Mesendoderm (in vitro differentiated cells): ENCODE measurements around the gene SLC2A13.

Experiments used
- DNase-seq: peaks from one replicate; pipeline ENCODE4 v3.0.0; 2013
- H2AK5ac ChIP-seq: 2 replicates; pipeline ENCODE4 v1.6.1; 2013; ENCODE audit warnings: low read length, inconsistent platforms
- H2BK120ac ChIP-seq: 2 replicates; pipeline ENCODE4 v1.6.1; 2013; ENCODE audit warnings: low read depth, mild to moderate bottlenecking, low read length, moderate library complexity, mixed read lengths
- H2BK15ac ChIP-seq: replicated peaks from 2 replicates; pipeline ENCODE4 v1.6.1; 2013; ENCODE audit warnings: low read depth, mild to moderate bottlenecking, moderate library complexity
- H2BK5ac ChIP-seq: 2 replicates; pipeline ENCODE4 v1.6.1; 2013; ENCODE audit warnings: low read length, inconsistent platforms
- H3K18ac ChIP-seq: 2 replicates; pipeline ENCODE4 v1.6.1; 2013; ENCODE audit warnings: mild to moderate bottlenecking, low read length, mixed read lengths
- H3K23ac ChIP-seq: one replicate; pipeline ENCODE4 v1.6.1; 2013; ENCODE audit warnings: low read length
- H3K27ac ChIP-seq: 2 replicates; pipeline ENCODE4 v1.5.1; 2013; ENCODE audit warnings: low read depth, mild to moderate bottlenecking, inconsistent platforms, low read length, moderate library complexity
- H3K27me3 ChIP-seq: 2 replicates; pipeline ENCODE4 v1.6.1; 2013; ENCODE audit warnings: low read length, control low read depth, mild to moderate bottlenecking, inconsistent platforms; ENCODE audit not compliant: insufficient read depth, poor library complexity
- H3K36me3 ChIP-seq: 2 replicates; pipeline ENCODE4 v1.6.1; 2013; ENCODE audit warnings: low read length, inconsistent platforms; ENCODE audit not compliant: control insufficient read depth, insufficient read depth
- H3K4ac ChIP-seq: one replicate; pipeline ENCODE4 v1.6.1; 2013; ENCODE audit warnings: low read depth, mild to moderate bottlenecking, low read length, moderate library complexity
- H3K4me1 ChIP-seq: 2 replicates; pipeline ENCODE4 v1.6.1; 2013; ENCODE audit warnings: low read depth, low read length, inconsistent platforms; ENCODE audit not compliant: control insufficient read depth
- H3K4me2 ChIP-seq: 2 replicates; pipeline ENCODE4 v1.6.1; 2013; ENCODE audit warnings: low read length
- H3K4me3 ChIP-seq: 2 replicates; pipeline ENCODE4 v1.5.1; 2013; ENCODE audit warnings: mild to moderate bottlenecking, low read length
- H3K56ac ChIP-seq: one replicate; pipeline ENCODE4 v1.6.1; 2013; ENCODE audit warnings: low read length
- H3K79me1 ChIP-seq: 2 replicates; pipeline ENCODE4 v1.6.1; 2013; ENCODE audit warnings: low read length, inconsistent platforms
- H3K79me2 ChIP-seq: 2 replicates; pipeline ENCODE4 v1.6.1; 2013; ENCODE audit warnings: mild to moderate bottlenecking, low read length; ENCODE audit not compliant: control insufficient read depth, insufficient read depth
- H3K9ac ChIP-seq: 2 replicates; pipeline ENCODE4 v1.6.1; 2013; ENCODE audit warnings: low read length, inconsistent platforms
- H4K5ac ChIP-seq: one replicate; pipeline ENCODE4 v1.6.1; 2013; ENCODE audit warnings: low read length
- H4K8ac ChIP-seq: one replicate; pipeline ENCODE4 v1.6.1; 2013; ENCODE audit warnings: low read depth, mild to moderate bottlenecking, control low read depth, low read length, moderate library complexity
- WGBS: extraction: QIAGEN DNeasy Blood & Tissue Kit; methylation state at CpG from one replicate; pipeline ENCODE4 v1.1.7; 2013; ENCODE audit warnings: low lambda C conversion rate, missing lambda C conversion rate; ENCODE audit not compliant: insufficient coverage; ENCODE audit errors: extremely low coverage; 5-methylcytosine and 5-hydroxymethylcytosine counted together

The SLC2A13 gene

GRCh38 chr12:39884616-39885125, 221.2 kb downstream of the SLC2A13 start:
- H3K23ac ChIP-seq = no peak overlapping the region
- no peaks in the 10 kb centered on the region for H3K4me1 ChIP-seq
- H3K79me2 ChIP-seq = no peaks in the 10 kb centered on the region
- no peaks in the 10 kb centered on the region for H3K79me1 ChIP-seq
- no peak overlapping the region for H2BK120ac ChIP-seq
- no peak overlapping the region for H3K27ac ChIP-seq
- H3K9ac ChIP-seq = no peak overlapping the region
- no peak overlapping the region for H2BK15ac ChIP-seq
- H3K18ac ChIP-seq = no peak overlapping the region
- no CpG with 5 or more reads among the region's 2 CpGs for WGBS
- no peak for DNase-seq
- H3K4me3 ChIP-seq = no peak overlapping the region
- no peak overlapping the region for H4K5ac ChIP-seq
- no peak overlapping the region for H2BK5ac ChIP-seq
- H3K27me3 ChIP-seq = no peaks in the 10 kb centered on the region
- no peak overlapping the region for H3K4ac ChIP-seq
- H2AK5ac ChIP-seq = no peak overlapping the region
- no peak overlapping the region for H4K8ac ChIP-seq
- no peaks in the 10 kb centered on the region for H3K36me3 ChIP-seq
- no peak overlapping the region for H3K4me2 ChIP-seq
- H3K56ac ChIP-seq = no peak overlapping the region

DNA sequence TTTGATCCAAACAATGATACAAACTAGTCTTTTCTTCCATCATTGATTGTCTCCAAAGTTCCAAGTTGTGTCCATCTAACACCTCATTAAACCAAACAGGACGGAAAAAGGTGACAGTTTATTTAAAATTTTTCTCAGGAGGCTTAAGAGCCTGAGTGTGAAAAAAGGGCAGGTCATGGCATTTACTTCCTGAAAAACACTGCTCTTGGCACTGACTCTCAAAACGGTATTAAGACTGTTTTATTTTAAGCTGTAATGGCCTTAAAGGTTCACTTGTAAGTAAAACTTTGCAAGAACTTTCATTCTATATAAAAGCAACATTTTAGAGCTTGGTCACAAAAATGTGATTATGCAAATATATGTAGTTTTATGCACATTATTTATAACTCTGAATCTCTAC, 222.5 kb downstream of the SLC2A13 start:
- no peak overlapping the region for H3K4me2 ChIP-seq
- DNase-seq = no peak
- H3K4ac ChIP-seq = no peak overlapping the region
- no peaks in the 10 kb centered on the region for H3K4me1 ChIP-seq
- no peaks in the 10 kb centered on the region for H3K79me1 ChIP-seq
- no peak overlapping the region for H4K8ac ChIP-seq
- no peak overlapping the region for H3K9ac ChIP-seq
- no peak overlapping the region for H3K56ac ChIP-seq
- no peak overlapping the region for H2BK120ac ChIP-seq
- no peaks in the 10 kb centered on the region for H3K79me2 ChIP-seq
- H3K23ac ChIP-seq = no peak overlapping the region
- H4K5ac ChIP-seq = no peak overlapping the region
- H3K4me3 ChIP-seq = no peak overlapping the region
- H2AK5ac ChIP-seq = no peak overlapping the region
- no peak overlapping the region for H2BK5ac ChIP-seq
- no peak overlapping the region for H3K27ac ChIP-seq
- H3K27me3 ChIP-seq = no peaks in the 10 kb centered on the region
- no peak overlapping the region for H2BK15ac ChIP-seq
- no peaks in the 10 kb centered on the region for H3K36me3 ChIP-seq
- no CpG with 5 or more reads among the region's 2 CpGs for WGBS
- H3K18ac ChIP-seq = no peak overlapping the region

GRCh38 chr12:39878753-39879152, 227.1 kb downstream of the SLC2A13 start:
- Histone ChIP-seq H4K5ac (no peak overlapping the region), H3K79me2 (no peaks in the 10 kb centered on the region), H3K56ac (no peak overlapping the region), H4K8ac (no peak overlapping the region), H3K18ac (no peak overlapping the region), H3K4ac (no peak overlapping the region), H3K27ac (no peak overlapping the region), H3K36me3 (no peaks in the 10 kb centered on the region), H3K27me3 (no peaks in the 10 kb centered on the region), H3K4me1 (no peaks in the 10 kb centered on the region), H2BK120ac (no peak overlapping the region), H2BK15ac (no peak overlapping the region), H3K4me2 (no peak overlapping the region), H3K79me1 (no peaks in the 10 kb centered on the region), H3K4me3 (no peak overlapping the region), H3K23ac (no peak overlapping the region), H2BK5ac (no peak overlapping the region), H2AK5ac (no peak overlapping the region), H3K9ac (no peak overlapping the region)
- peak; percentile 27 for DNase-seq

GRCh38 chr12:39875721-39876120, 230.2 kb downstream of the SLC2A13 start:
- no peak for DNase-seq
- Histone ChIP-seq H3K18ac (no peak overlapping the region), H3K36me3 (no peaks in the 10 kb centered on the region), H3K4me2 (no peak overlapping the region), H4K8ac (no peak overlapping the region), H3K4me3 (no peak overlapping the region), H3K56ac (no peak overlapping the region), H4K5ac (no peak overlapping the region), H3K23ac (no peak overlapping the region), H3K27me3 (no peaks in the 10 kb centered on the region), H2BK120ac (no peak overlapping the region), H2BK5ac (no peak overlapping the region), H3K9ac (no peak overlapping the region), H3K4me1 (no peaks in the 10 kb centered on the region), H2AK5ac (no peak overlapping the region), H2BK15ac (no peak overlapping the region), H3K79me2 (no peaks in the 10 kb centered on the region), H3K79me1 (no peaks in the 10 kb centered on the region), H3K4ac (no peak overlapping the region), H3K27ac (no peak overlapping the region)

- H3K4ac ChIP-seq = no peak overlapping the region
- no peaks in the 10 kb centered on the region for H3K36me3 ChIP-seq
- WGBS = no CpG with 5 or more reads among the region's 2 CpGs
- H3K56ac ChIP-seq = no peak overlapping the region
- no peak overlapping the region for H2AK5ac ChIP-seq
- no peak overlapping the region for H3K27ac ChIP-seq
- no peak overlapping the region for H3K4me2 ChIP-seq
- no peaks in the 10 kb centered on the region for H3K79me1 ChIP-seq
- H4K8ac ChIP-seq = no peak overlapping the region
- H4K5ac ChIP-seq = no peak overlapping the region
- H2BK5ac ChIP-seq = no peak overlapping the region
- H3K18ac ChIP-seq = no peak overlapping the region
- H3K27me3 ChIP-seq = no peaks in the 10 kb centered on the region
- H3K9ac ChIP-seq = no peak overlapping the region
- H2BK15ac ChIP-seq = no peak overlapping the region
- H2BK120ac ChIP-seq = no peak overlapping the region
- H3K4me1 ChIP-seq = no peaks in the 10 kb centered on the region
- H3K23ac ChIP-seq = no peak overlapping the region
- no peaks in the 10 kb centered on the region for H3K79me2 ChIP-seq
- H3K4me3 ChIP-seq = no peak overlapping the region
- no peak for DNase-seq
These were observed 231.1 kb downstream of the SLC2A13 start for GRCh38 chr12:39874785-39875184.

GRCh38 chr12:39873065-39873464, 232.8 kb downstream of the SLC2A13 start:
- Histone ChIP-seq H3K4me2 (no peak overlapping the region), H3K79me1 (no peaks in the 10 kb centered on the region), H3K56ac (no peak overlapping the region), H3K23ac (no peak overlapping the region), H3K36me3 (no peaks in the 10 kb centered on the region), H4K8ac (no peak overlapping the region), H2BK5ac (no peak overlapping the region), H3K4me3 (no peak overlapping the region), H3K4ac (no peak overlapping the region), H2BK15ac (no peak overlapping the region), H3K18ac (no peak overlapping the region), H2BK120ac (no peak overlapping the region), H3K79me2 (no peaks in the 10 kb centered on the region), H3K4me1 (no peaks in the 10 kb centered on the region), H3K9ac (no peak overlapping the region), H4K5ac (no peak overlapping the region), H3K27ac (no peak overlapping the region), H2AK5ac (no peak overlapping the region), H3K27me3 (no peaks in the 10 kb centered on the region)
- no CpG with 5 or more reads among the region's 1 CpG for WGBS
- no peak for DNase-seq
